ENCODE results near the gene SAMD8.

SAMD8 gene

GRCh38 chr10:75229971-75230370, 118.5 kb downstream of the SAMD8 start:
- no peak for DNase-seq

- DNase-seq = peak; percentile 96
Measured at GRCh38 chr10:75230600-75231038, 119.2 kb downstream of the SAMD8 start.
